Measurements from ENCODE around the gene CXCR6. TPM values are rescaled to one million over a fixed set of nuclear protein-coding genes. Genes with fewer than 3 reads are reported as not detected.

The CXCR6 gene
- total and polyA plus RNA-seq, 2 experiments from 2014 or later: 0.10 TPM; not detected in 1

GRCh38 chr3:45959201-45959600 lies 15.9 kb downstream of the CXCR6 start:
- Histone ChIP-seq H3K27me3 (ENCODE audit: insufficient read depth) (no peaks in the 10 kb centered on the region), H3K36me3 (ENCODE audit: insufficient read depth) (peaks cover 71% of the 10 kb centered on the region), H3F3A (replicated peaks; ENCODE audit: low read depth) (no peaks in the 10 kb centered on the region), H4K20me1 (replicated peaks; ENCODE audit: insufficient read depth) (no peaks in the 10 kb centered on the region), H3K9me2 (ENCODE audit: insufficient read depth) (no peaks in the 10 kb centered on the region), H3K4me1 (ENCODE audit: insufficient read depth) (no peaks in the 10 kb centered on the region), H3K4me3 (no peak overlapping the region), H3K27ac (ENCODE audit: low read depth) (no peak overlapping the region), H3K79me2 (replicated peaks; ENCODE audit: insufficient read depth) (no peaks in the 10 kb centered on the region), H3K4me2 (no peak overlapping the region), H2AFZ (no peak overlapping the region)
- Mint-ChIP-seq H3K4me3 (no peak overlapping the region), H3K27ac (no peak overlapping the region), H3K27me3 (ENCODE audit: insufficient read depth, low read depth, poor library complexity) (no peaks in the 10 kb centered on the region), H3K4me1 (no peaks in the 10 kb centered on the region), H3K9me3 (no peaks in the 10 kb centered on the region), H3K36me3 (ENCODE audit: low read depth) (peaks cover 74% of the 10 kb centered on the region)
- TF ChIP-seq REST (IDR thresholded peaks at IDR 0.05; ENCODE audit: unreplicated experiment): no peak
- TF ChIP-seq CTCF (conservative IDR thresholded peaks at IDR 0.05; ENCODE audit: low read depth in 2 of 2): no peak
- TF ChIP-seq JUNB (IDR thresholded peaks at IDR 0.05; ENCODE audit: unreplicated experiment): no peak
- no peak for TF ChIP-seq ETS1 (IDR thresholded peaks at IDR 0.05)
- no peak for TF ChIP-seq ZNF331 (CRISPR knock-in tag; IDR thresholded peaks at IDR 0.05; ENCODE audit: low read depth)
- no peak for TF ChIP-seq POLR2AphosphoS5 (IDR thresholded peaks at IDR 0.05; ENCODE audit: low read depth)
- DNase-seq (ENCODE audit: low spot score) (no peak), ATAC-seq (no peak)

- no peak overlapping the region for H2AFZ ChIP-seq
- H3K4me3 ChIP-seq: no peak overlapping the region
- peaks cover 61% of the 10 kb centered on the region for H3K36me3 ChIP-seq (ENCODE audit: insufficient read depth)
- no peak overlapping the region for H3K4me2 ChIP-seq
- H3K27ac ChIP-seq (ENCODE audit: low read depth): no peak overlapping the region
- H3K79me2 ChIP-seq (replicated peaks; ENCODE audit: insufficient read depth): no peaks in the 10 kb centered on the region
- no peaks in the 10 kb centered on the region for H4K20me1 ChIP-seq (replicated peaks; ENCODE audit: insufficient read depth)
- H3F3A ChIP-seq (replicated peaks; ENCODE audit: low read depth): no peaks in the 10 kb centered on the region
- H3K9me2 ChIP-seq (ENCODE audit: insufficient read depth): no peaks in the 10 kb centered on the region
- Mint-ChIP-seq H3K4me3 (no peak overlapping the region), H3K4me1 (no peaks in the 10 kb centered on the region), H3K27ac (no peak overlapping the region), H3K27me3 (ENCODE audit: insufficient read depth, low read depth, poor library complexity) (no peaks in the 10 kb centered on the region), H3K36me3 (ENCODE audit: low read depth) (peaks cover 70% of the 10 kb centered on the region), H3K9me3 (no peaks in the 10 kb centered on the region)
- ATAC-seq (no peak), DNase-seq (ENCODE audit: low spot score) (no peak)
- no peaks in the 10 kb centered on the region for H3K27me3 ChIP-seq (ENCODE audit: insufficient read depth)
- H3K4me1 ChIP-seq (ENCODE audit: insufficient read depth): no peaks in the 10 kb centered on the region
- TF ChIP-seq ETS1 (IDR thresholded peaks at IDR 0.05): no peak
- no peak for TF ChIP-seq ZNF462 (CRISPR knock-in tag; IDR thresholded peaks at IDR 0.05)
- TF ChIP-seq POLR2AphosphoS5 (IDR thresholded peaks at IDR 0.05; ENCODE audit: low read depth): no peak
- no peak for TF ChIP-seq CREB1 (CRISPR knock-in tag; IDR thresholded peaks at IDR 0.05; ENCODE audit: low read depth)
These were observed 17.0 kb downstream of the CXCR6 start for GRCh38 chr3:45960289-45960688.

Data from GM23338 (cell line).